ENCODE results near the gene RPL7L1. TPM values are rescaled to one million over a fixed set of nuclear protein-coding genes. Genes with fewer than 3 reads are reported as not detected.

The RPL7L1 gene
- total RNA-seq, result 10 to 100 TPM; 55.5 to 75.8 TPM

- ATAC-seq (ENCODE audit: insufficient number of reproducible peaks, low FRiP score, low read depth) (peak; percentile 97), DNase-seq (ENCODE audit: low spot score) (peak; percentile 53)
- no peak for TF ChIP-seq CTCF (IDR thresholded peaks at IDR 0.05)
These were observed at the start of gene RPL7L1 for GRCh38 chr6:42879372-42880239. Gene RPL7L1, plus strand, starts transcription at chr6:42879616. Its CDS starts 295 bp downstream, at chr6:42879911.

GRCh38 chr6:42831237-42831636 is 48.2 kb upstream of the RPL7L1 start:
- H3K36me3 ChIP-seq, result peaks cover 38% of the 10 kb centered on the region
- ATAC-seq (ENCODE audit: insufficient number of reproducible peaks, low FRiP score, low read depth) (no peak), DNase-seq (ENCODE audit: low spot score) (no peak)
- H3K27me3 ChIP-seq (replicated peaks; ENCODE audit: insufficient read depth), result no peaks in the 10 kb centered on the region
- H3K4me1 ChIP-seq (ENCODE audit: control insufficient read depth in 1 of 2, low read depth in 2 of 2), result no peaks in the 10 kb centered on the region
- TF ChIP-seq CTCF (IDR thresholded peaks at IDR 0.05), result no peak
- H3K4me3 ChIP-seq, result no peak overlapping the region
- H3K9me3 ChIP-seq, result no peaks in the 10 kb centered on the region
- no peak overlapping the region for H3K27ac ChIP-seq

More at GRCh38 chr6:42879372-42880239, at the start of gene RPL7L1:
- Histone ChIP-seq H3K9me3 (no peaks in the 10 kb centered on the region), H3K27me3 (replicated peaks; ENCODE audit: insufficient read depth) (no peaks in the 10 kb centered on the region), H3K4me3 (peak within 1 kb of the TSS; percentile 83), H3K4me1 (ENCODE audit: control insufficient read depth in 1 of 2, low read depth in 2 of 2) (peaks cover 13 to 19% of the 10 kb centered on the region in 2 donors), H3K36me3 (peaks cover 13% of the 10 kb centered on the region), H3K27ac (peak within 1 kb of the TSS; percentile 85 to 96)

GRCh38 chr6:42834056-42834455 is 45.4 kb upstream of the RPL7L1 start:
- no peaks in the 10 kb centered on the region for H3K27me3 ChIP-seq (replicated peaks; ENCODE audit: insufficient read depth)
- H3K4me3 ChIP-seq, result no peak overlapping the region
- no peak for ATAC-seq (ENCODE audit: insufficient number of reproducible peaks, low FRiP score, low read depth)
- H3K9me3 ChIP-seq, result no peaks in the 10 kb centered on the region
- TF ChIP-seq CTCF (IDR thresholded peaks at IDR 0.05), result no peak
- peaks cover 18% of the 10 kb centered on the region for H3K36me3 ChIP-seq
- no peak overlapping the region for H3K27ac ChIP-seq
- DNase-seq (ENCODE audit: low spot score), result no peak
- H3K4me1 ChIP-seq (ENCODE audit: control insufficient read depth in 1 of 2, low read depth in 2 of 2), result no peaks in the 10 kb centered on the region

- no peak for TF ChIP-seq CTCF (IDR thresholded peaks at IDR 0.05)
- H3K9me3 ChIP-seq, result no peaks in the 10 kb centered on the region
- H3K4me3 ChIP-seq, result no peak overlapping the region
- no peaks in the 10 kb centered on the region for H3K4me1 ChIP-seq (ENCODE audit: control insufficient read depth in 1 of 2, low read depth in 2 of 2)
- H3K36me3 ChIP-seq, result peaks cover 3% of the 10 kb centered on the region
- H3K27ac ChIP-seq, result no peak overlapping the region
- ATAC-seq (ENCODE audit: insufficient number of reproducible peaks, low FRiP score, low read depth), result no peak
- no peaks in the 10 kb centered on the region for H3K27me3 ChIP-seq (replicated peaks; ENCODE audit: insufficient read depth)
- no peak for DNase-seq (ENCODE audit: low spot score)
These were observed 37.4 kb upstream of the RPL7L1 start for GRCh38 chr6:42841844-42842584.

- no peak overlapping the region for H3K27ac ChIP-seq
- H3K4me1 ChIP-seq (ENCODE audit: control insufficient read depth in 1 of 2, low read depth in 2 of 2), result no peaks in the 10 kb centered on the region
- no peak overlapping the region for H3K4me3 ChIP-seq
- no peaks in the 10 kb centered on the region for H3K27me3 ChIP-seq (replicated peaks; ENCODE audit: insufficient read depth)
- no peak for ATAC-seq (ENCODE audit: insufficient number of reproducible peaks, low FRiP score, low read depth)
- H3K36me3 ChIP-seq, result peaks cover 6% of the 10 kb centered on the region
- H3K9me3 ChIP-seq, result no peaks in the 10 kb centered on the region
- no peak for TF ChIP-seq CTCF (IDR thresholded peaks at IDR 0.05)
- no peak for DNase-seq (ENCODE audit: low spot score)
These were observed 34.1 kb upstream of the RPL7L1 start for GRCh38 chr6:42845327-42845694.

All from thoracic aorta (tissue), 2 donors.